Astrocyte (in vitro differentiated cells and primary cell): ENCODE results near the gene UBE2U. TPM values are rescaled to one million over a fixed set of nuclear protein-coding genes. Genes with fewer than 3 reads are reported as not detected.
"Not testable (repeated sequence)": the region's sequence is repeated elsewhere in the genome, so short reads cannot be mapped to it uniquely, and the experiment has no call there.

ENCODE experiments used
- DNase-seq: peaks from one replicate; pipeline ENCODE4 v3.0.0-alpha.2; 2010; ENCODE audit warnings: low read depth
- FAIRE-seq: peaks from 2 replicates; lab custom pipeline; 2011; peaks lifted over from hg19 to GRCh38; lab: Jason Lieb, UNC
- H2AFZ ChIP-seq: 2 replicates; pipeline ENCODE4 v1.6.0; 2012; ENCODE audit warnings: low read depth, low read length, inconsistent platforms
- H3K27ac ChIP-seq: 2 replicates; pipeline ENCODE4 v1.5.1; 2011; ENCODE audit warnings: low read depth, low read length, inconsistent platforms
- H3K27me3 ChIP-seq: 2 replicates; pipeline ENCODE4 v1.6.0; 2011; ENCODE audit warnings: low read length, inconsistent platforms; ENCODE audit not compliant: insufficient read depth
- H3K36me3 ChIP-seq: 2 replicates; pipeline ENCODE4 v1.5.1; 2011; ENCODE audit warnings: low read length, inconsistent platforms; ENCODE audit not compliant: insufficient read depth
- H3K4me1 ChIP-seq: 2 replicates; pipeline ENCODE4 v1.5.1; 2011; ENCODE audit warnings: low read length, inconsistent platforms; ENCODE audit not compliant: insufficient read depth
- H3K4me2 ChIP-seq: 2 replicates; pipeline ENCODE4 v1.6.0; 2012; ENCODE audit warnings: low read length, inconsistent platforms
- H3K4me3 ChIP-seq: 2 replicates; pipeline ENCODE4 v1.5.1; 2011; ENCODE audit warnings: low read depth, mild to moderate bottlenecking, low read length, inconsistent platforms; ENCODE audit not compliant: insufficient read depth
- H3K79me2 ChIP-seq: 2 replicates; pipeline ENCODE4 v1.6.0; 2012; ENCODE audit warnings: mild to moderate bottlenecking, low read length, inconsistent platforms; ENCODE audit not compliant: insufficient read depth
- H3K9ac ChIP-seq: 2 replicates; pipeline ENCODE4 v1.6.0; 2012; ENCODE audit warnings: mild to moderate bottlenecking, low read length, inconsistent platforms
- H3K9me3 ChIP-seq: 2 replicates; pipeline ENCODE4 v1.5.1; 2012; ENCODE audit warnings: low read depth, mild to moderate bottlenecking, low read length, inconsistent platforms; ENCODE audit not compliant: insufficient read depth
- H4K20me1 ChIP-seq: 2 replicates; pipeline ENCODE4 v1.6.0; 2012; ENCODE audit warnings: low read length, inconsistent platforms; ENCODE audit not compliant: insufficient read depth
- H3K27ac Mint-ChIP-seq: one replicate; pipeline ENCODE4 v1.8.0; 2021; ENCODE audit warnings: mild to moderate bottlenecking, mixed read lengths; ENCODE audit not compliant: unreplicated experiment
- H3K27me3 Mint-ChIP-seq: one replicate; pipeline ENCODE4 v1.8.0; 2021; ENCODE audit warnings: low read depth, mixed read lengths; ENCODE audit not compliant: unreplicated experiment
- H3K36me3 Mint-ChIP-seq: one replicate; pipeline ENCODE4 v1.8.0; 2021; ENCODE audit warnings: low read depth, mixed read lengths; ENCODE audit not compliant: unreplicated experiment
- H3K4me1 Mint-ChIP-seq: one replicate; pipeline ENCODE4 v1.8.0; 2021; ENCODE audit warnings: low read depth, mixed read lengths; ENCODE audit not compliant: unreplicated experiment
- H3K4me3 Mint-ChIP-seq: one replicate; pipeline ENCODE4 v1.8.0; 2021; ENCODE audit warnings: mild to moderate bottlenecking, moderate library complexity, mixed read lengths; ENCODE audit not compliant: unreplicated experiment
- H3K9me3 Mint-ChIP-seq: one replicate; pipeline ENCODE4 v1.8.0; 2021; ENCODE audit warnings: mild to moderate bottlenecking, mixed read lengths; ENCODE audit not compliant: unreplicated experiment
- EZH2 ChIP-seq: IDR thresholded peaks from 2 replicates; pipeline ENCODE4 v1.6.1; 2012; ENCODE audit warnings: mild to moderate bottlenecking, low read length, inconsistent platforms; ENCODE audit not compliant: insufficient read depth
- total RNA-seq: library from RNA; stranded (reverse); gene quantifications from 2 replicates; pipeline ENCODE4 v1.2.1, GENCODE V29; 2021
- TF ChIP-seq, protein P1 (sequence below): IDR thresholded peaks from 2 replicates; pipeline ENCODE4 v1.5.1; 2011; ENCODE audit warnings: low read depth, mild to moderate bottlenecking, inconsistent platforms, low read length, moderate library complexity; ENCODE audit not compliant: insufficient read depth

The UBE2U gene
- total RNA-seq, 1 donor from 2014 or later: not detected

DNA sequence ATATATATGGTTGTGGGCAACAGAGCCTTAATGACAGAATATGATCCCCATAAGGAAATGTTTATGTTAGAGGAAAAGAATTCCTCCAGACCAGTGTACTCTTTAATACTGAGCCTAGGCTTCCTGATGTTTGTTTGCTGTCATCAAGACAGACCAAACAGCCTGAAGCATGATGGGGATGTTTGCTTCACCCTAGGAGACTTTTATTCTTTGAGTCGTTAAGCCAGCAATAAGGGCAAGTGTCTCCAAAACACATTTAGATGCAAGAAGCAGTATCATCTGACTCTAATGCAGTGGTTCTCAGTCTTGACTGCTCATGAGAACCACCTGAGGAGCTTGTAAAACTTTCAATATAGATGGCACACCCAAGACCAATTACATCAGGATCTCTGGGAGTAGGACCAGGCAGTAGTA, 33.1 kb downstream of the UBE2U start:
- no peak for DNase-seq
- FAIRE-seq: no peak
- peaks cover 4% of the 10 kb centered on the region for H3K9me3 Mint-ChIP-seq
- H3K9ac ChIP-seq: no peak overlapping the region
- H3K4me3 Mint-ChIP-seq: no peak overlapping the region
- H3K27ac ChIP-seq: no peak overlapping the region
- H3K36me3 Mint-ChIP-seq: no peaks in the 10 kb centered on the region
- H3K4me1 Mint-ChIP-seq: no peaks in the 10 kb centered on the region
- H3K9me3 ChIP-seq: no peaks in the 10 kb centered on the region
- peaks cover 7% of the 10 kb centered on the region for H3K27me3 ChIP-seq
- H3K27me3 Mint-ChIP-seq: peaks cover 3% of the 10 kb centered on the region
- H3K4me2 ChIP-seq: no peak overlapping the region
- TF ChIP-seq, protein P1, sequence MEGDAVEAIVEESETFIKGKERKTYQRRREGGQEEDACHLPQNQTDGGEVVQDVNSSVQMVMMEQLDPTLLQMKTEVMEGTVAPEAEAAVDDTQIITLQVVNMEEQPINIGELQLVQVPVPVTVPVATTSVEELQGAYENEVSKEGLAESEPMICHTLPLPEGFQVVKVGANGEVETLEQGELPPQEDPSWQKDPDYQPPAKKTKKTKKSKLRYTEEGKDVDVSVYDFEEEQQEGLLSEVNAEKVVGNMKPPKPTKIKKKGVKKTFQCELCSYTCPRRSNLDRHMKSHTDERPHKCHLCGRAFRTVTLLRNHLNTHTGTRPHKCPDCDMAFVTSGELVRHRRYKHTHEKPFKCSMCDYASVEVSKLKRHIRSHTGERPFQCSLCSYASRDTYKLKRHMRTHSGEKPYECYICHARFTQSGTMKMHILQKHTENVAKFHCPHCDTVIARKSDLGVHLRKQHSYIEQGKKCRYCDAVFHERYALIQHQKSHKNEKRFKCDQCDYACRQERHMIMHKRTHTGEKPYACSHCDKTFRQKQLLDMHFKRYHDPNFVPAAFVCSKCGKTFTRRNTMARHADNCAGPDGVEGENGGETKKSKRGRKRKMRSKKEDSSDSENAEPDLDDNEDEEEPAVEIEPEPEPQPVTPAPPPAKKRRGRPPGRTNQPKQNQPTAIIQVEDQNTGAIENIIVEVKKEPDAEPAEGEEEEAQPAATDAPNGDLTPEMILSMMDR: no peak
- no peak for TF ChIP-seq EZH2
- no peak overlapping the region for H3K4me3 ChIP-seq
- H4K20me1 ChIP-seq: no peaks in the 10 kb centered on the region
- no peak overlapping the region for H3K27ac Mint-ChIP-seq
- H2AFZ ChIP-seq: no peak overlapping the region
- H3K36me3 ChIP-seq: no peaks in the 10 kb centered on the region
- H3K4me1 ChIP-seq: no peaks in the 10 kb centered on the region
- no peaks in the 10 kb centered on the region for H3K79me2 ChIP-seq

DNA sequence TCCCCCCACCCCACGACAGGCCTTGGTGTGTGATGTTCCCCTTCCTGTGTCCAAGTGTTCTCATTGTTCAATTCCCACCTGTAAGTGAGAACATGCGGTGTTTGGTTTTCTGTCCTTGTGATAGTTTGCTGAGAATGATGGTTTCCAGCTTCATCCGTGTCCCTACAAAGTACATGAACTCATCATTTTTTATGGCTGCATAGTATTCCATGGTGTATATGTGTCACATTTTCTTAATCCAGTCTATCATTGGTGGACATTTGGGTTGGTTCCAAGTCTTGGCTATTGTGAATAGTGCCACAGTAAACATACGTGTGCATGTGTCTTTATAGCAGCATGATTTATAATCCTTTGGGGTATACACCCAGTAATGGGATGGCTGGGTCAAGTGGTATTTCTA, 36.1 kb downstream of the UBE2U start:
- H3K27me3 Mint-ChIP-seq, H3K36me3 Mint-ChIP-seq, H3K9me3 ChIP-seq, H3K4me1 ChIP-seq, H3K27me3 ChIP-seq, H3K36me3 ChIP-seq, DNase-seq, H3K4me3 Mint-ChIP-seq, H3K4me1 Mint-ChIP-seq, H3K4me3 ChIP-seq, H2AFZ ChIP-seq, H3K27ac ChIP-seq, H3K4me2 ChIP-seq, H3K9me3 Mint-ChIP-seq, H3K9ac ChIP-seq, H4K20me1 ChIP-seq, H3K27ac Mint-ChIP-seq, H3K79me2 ChIP-seq, FAIRE-seq: not testable (repeated sequence)

DNA sequence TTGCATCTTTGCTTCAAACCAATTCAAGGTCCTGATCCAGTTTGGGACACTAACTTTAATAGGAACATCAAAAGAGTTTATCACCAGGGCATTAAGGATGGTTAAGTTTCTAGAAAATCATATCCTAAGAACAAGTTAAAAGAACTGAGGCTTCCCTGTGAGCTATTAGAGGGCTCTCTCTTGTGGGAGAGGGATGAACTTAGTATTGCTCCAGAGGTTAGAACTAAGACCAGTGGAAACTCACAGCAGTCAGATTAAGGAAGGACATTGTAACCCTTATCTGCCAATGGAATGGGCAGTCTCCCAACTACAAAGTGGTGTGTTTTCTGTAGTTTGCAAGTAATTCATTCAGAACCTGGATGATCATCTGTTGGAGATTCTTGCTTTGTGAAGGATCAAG, 36.8 kb downstream of the UBE2U start:
- Histone ChIP-seq H3K79me2 (no peaks in the 10 kb centered on the region), H2AFZ (no peak overlapping the region), H3K27ac (no peak overlapping the region), H3K27me3 (peaks cover 2% of the 10 kb centered on the region), H4K20me1 (no peaks in the 10 kb centered on the region), H3K4me2 (no peak overlapping the region), H3K9me3 (no peaks in the 10 kb centered on the region), H3K4me3 (no peak overlapping the region), H3K36me3 (no peaks in the 10 kb centered on the region), H3K9ac (no peak overlapping the region), H3K4me1 (no peaks in the 10 kb centered on the region)
- peaks cover 6% of the 10 kb centered on the region for H3K4me1 Mint-ChIP-seq
- no peak overlapping the region for H3K4me3 Mint-ChIP-seq
- no peak for DNase-seq
- H3K36me3 Mint-ChIP-seq: no peaks in the 10 kb centered on the region
- no peak overlapping the region for H3K27ac Mint-ChIP-seq
- peaks cover 2% of the 10 kb centered on the region for H3K27me3 Mint-ChIP-seq
- no peak for TF ChIP-seq EZH2
- TF ChIP-seq, protein P1: no peak
- peak; percentile 47 for FAIRE-seq
- H3K9me3 Mint-ChIP-seq: peaks cover 3% of the 10 kb centered on the region
